Posterior cingulate gyrus (tissue), 11 donors: ENCODE measurements around the gene NEAT1.

ENCODE experiments used
- DNase-seq, 10 donors: peaks; one replicate each; pipeline versions ENCODE4 v3.0.0 to v3.0.0-alpha.2; 2020 to 2021; ENCODE audit warnings: mixed read lengths in 3 of 10
- intact Hi-C: fragments of 100-400 bp; cut with DNase I; formaldehyde crosslinking; loops from one replicate; pipeline ENCODE4 v1.15.1; 2023

NEAT1 gene

DNA sequence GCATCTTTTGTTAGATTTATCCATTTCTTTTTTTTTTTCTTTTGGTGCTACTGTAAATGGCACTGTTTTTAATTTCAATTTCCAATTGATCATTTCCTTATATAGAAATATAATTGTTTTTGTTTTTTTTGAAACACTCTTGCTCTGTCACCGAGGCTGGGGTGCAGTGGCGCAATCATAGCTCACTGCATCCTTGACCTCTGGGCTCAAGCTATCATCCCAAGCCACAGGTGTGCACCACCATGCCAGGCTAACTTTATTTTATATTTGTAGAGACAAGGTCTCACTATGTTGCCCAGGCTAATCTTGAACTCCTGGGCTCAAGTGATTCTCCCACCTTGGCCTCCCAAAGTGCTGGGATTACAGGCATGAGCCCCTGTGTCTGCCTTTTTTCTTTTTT, 19.8 kb upstream of the NEAT1 start:
- DNase-seq = no peak
- intact Hi-C loops = no loop called here

DNA sequence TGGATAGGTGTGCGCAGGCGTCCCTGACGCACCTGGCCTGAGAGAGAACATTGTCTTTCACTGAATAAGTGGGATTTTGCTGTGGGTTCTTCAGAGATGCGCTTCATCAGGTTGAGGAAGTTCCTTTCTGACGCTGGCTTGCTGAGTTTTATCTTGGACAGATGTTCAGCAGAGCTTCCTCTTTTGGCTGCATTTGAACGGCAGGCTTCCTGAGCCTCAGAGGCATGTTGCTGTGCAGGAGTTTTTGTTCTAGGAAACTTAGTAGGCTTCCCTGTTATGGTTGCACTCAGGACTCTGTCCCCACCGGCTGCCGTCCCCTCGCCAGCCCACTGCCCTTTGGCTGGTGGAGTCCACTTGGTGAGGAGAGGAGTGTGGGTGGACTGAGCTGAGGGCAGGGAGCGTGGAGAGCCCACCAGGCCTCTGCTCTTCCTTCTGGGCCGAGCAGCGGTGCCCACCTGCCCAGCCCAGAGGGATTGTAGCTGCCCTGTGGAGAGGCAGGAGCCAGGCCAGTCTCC, 18.9 kb upstream of the NEAT1 start:
- DNase-seq = no peak
- intact Hi-C loops = no loop called here

DNA sequence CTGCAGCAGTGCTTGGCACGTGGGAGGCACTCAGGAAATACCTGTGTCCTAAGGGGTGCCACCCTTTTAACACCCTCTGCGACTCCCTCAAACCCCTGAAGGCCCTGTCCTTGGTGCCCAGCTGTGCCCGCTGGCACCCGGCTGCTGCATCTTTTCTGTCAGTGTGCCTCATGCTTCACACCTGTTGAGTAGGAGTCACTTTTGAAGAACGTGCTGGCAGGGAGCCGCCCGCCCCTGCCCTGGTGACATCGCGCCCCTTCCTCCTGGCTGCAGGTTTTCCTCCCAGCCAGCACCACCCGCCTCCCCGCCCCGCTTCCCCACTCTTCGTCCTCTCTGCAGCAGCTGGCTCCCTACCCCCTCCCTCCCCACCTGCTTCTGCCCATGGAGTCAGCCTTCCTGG, 18.4 kb upstream of the NEAT1 start:
- intact Hi-C loops = no loop called here
- peak in 1 of 10 donors; percentile 65 for DNase-seq

DNA sequence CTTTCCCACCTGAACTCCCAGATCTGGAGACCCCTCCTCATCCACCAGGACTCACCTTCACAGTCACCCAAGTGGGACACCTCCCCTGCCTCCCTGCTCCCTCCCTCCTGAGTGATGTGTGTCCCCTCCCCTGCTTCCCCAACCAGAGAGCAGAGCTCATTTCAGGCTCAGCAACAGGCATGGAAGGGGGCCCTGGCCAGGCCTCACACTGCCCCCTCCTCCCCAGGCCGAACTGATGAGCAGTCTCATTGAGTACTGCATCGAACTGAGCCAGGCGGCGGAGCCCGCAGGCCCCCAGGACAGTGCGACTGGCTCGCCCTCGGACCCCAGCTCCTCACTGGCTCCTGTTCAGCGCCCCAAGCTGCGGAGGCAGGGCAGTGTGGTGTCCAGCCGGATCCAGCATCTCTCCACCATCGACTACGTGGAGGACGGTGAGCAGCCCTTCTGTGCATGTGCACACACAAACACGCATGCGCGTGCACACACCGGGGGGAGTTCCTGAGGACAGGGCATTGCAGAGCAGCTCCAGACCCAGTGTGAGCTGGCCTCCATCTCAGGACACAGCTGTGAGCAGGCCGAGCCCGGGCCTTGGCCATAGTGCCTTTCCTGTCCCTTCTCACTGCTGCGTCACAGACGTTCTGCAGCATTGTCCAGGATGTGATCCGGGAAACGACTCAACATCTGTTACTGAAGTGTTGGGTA, 17.8 kb upstream of the NEAT1 start:
- intact Hi-C loops = no loop called here
- peak in 1 of 10 donors; percentile 77 for DNase-seq

DNA sequence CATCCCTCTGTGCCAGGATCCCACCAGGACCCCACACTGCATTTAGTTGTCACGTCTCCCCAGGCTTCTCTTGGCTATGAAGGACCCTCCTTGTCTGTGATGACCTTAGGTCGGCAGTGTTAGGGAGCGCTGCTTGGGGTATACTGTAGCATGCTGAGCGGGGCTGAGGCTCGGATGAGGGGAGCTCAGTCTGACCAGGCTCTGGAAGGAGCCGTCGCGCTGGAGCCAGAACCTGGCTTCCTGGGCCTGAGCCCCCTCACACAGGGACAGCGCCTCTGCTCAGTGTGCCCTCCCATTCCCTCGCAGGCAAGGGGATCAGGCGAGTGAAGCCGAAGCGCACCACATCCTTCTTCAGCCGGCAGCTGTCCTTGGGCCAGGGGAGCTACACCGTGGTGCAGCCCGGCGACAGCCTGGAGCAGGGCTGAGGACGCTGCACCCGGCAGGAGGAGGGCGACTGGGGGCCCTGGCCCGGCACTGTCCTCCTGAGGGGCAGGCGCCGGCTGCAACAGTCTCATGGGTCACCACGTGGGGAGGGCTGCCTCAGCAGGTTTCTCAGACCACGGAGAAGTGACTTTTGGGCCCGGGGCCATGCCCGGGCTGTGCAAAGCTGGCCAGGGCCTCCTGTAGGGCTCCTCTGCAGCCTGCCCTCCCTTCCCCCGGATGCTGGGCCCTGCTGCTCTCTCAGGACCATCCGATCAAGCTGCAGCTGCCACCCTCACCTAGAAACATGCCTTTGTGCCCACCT, 11.5 kb upstream of the NEAT1 start:
- DNase-seq = peak in 5 of 10 donors; percentile 3 to 70 (median 60)
- intact Hi-C loops = loop anchor here (10.0 kb wide), 1 partner anchor 46 kb away; no protein-coding TSS in a partner anchor

GRCh38 chr11:65411681-65412070, 10.9 kb upstream of the NEAT1 start:
- intact Hi-C loops = loop anchor here (2.0 to 10.0 kb wide), 2 partner anchors 47 to 49 kb away; no protein-coding TSS in a partner anchor
- peak in 3 of 10 donors; percentile 0 to 52 (median 35) for DNase-seq

DNA sequence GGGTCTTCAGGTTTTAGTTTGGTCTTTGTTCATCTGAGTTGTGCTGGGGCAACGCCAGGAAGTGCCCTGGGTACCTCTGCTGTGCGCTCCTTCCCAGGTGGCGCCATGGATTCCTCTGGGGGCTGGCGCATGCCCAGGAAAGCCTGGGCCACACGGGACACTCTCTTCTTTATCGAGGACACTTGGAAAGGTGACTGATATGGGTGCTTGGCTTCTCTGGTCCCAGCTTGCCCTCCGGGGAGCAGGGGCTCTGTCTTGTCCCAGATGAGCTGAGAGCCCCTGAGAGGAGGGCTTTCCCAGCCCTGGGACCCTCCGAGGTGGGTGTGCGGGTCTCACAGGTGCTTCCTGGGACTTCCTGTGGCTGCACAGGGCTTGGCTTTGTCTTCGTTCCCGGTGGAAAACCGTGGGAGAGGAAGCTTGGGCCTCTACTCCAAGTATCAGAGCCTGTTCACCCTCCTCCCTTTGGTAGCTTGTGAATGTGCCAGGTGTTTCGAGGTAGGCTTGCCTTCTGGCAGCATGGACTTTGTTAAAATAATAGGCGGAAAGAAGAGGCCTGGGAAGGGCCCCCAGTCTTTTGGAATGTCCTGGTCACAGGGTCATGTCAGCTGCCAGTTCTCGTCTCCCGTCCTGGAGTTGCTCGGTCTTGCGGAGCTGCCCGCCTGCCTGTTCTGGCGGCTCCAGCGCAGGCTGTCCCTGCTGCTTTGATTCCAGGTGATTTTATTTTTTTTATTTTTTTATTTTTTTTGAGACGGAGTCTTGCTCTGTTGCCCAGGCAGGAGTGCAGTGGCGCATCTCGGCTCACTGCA, 10.1 kb upstream of the NEAT1 start:
- peak in 6 of 10 donors; percentile 4 to 72 (median 26) for DNase-seq
- intact Hi-C loops = loop anchor here (2.0 to 10.0 kb wide), 2 partner anchors 48 kb away; no protein-coding TSS in a partner anchor

GRCh38 chr11:65413077-65413664, 9.4 kb upstream of the NEAT1 start:
- peak in 6 of 10 donors; percentile 7 to 68 (median 34) for DNase-seq
- intact Hi-C loops = loop anchor here (2.0 to 10.0 kb wide), 2 partner anchors 48 kb away; no protein-coding TSS in a partner anchor

- peak in 5 of 10 donors; percentile 12 to 83 (median 25) for DNase-seq
Measured at GRCh38 chr11:65414776-65415498, 7.7 kb upstream of the NEAT1 start.

GRCh38 chr11:65415499-65416340, 6.9 kb upstream of the NEAT1 start:
- intact Hi-C loops = loop anchor here (1.0 to 10.0 kb wide), 3 partner anchors 33 to 95 kb away; partner anchors contain the start of gene SLC25A45
- DNase-seq = peak in 5 of 10 donors; percentile 6 to 82 (median 52)

More at GRCh38 chr11:65414776-65415498, 7.7 kb upstream of the NEAT1 start:
- intact Hi-C loops = loop anchor here (5.0 to 10.0 kb wide), 2 partner anchors 33 to 50 kb away; partner anchors contain the start of gene SLC25A45

DNA sequence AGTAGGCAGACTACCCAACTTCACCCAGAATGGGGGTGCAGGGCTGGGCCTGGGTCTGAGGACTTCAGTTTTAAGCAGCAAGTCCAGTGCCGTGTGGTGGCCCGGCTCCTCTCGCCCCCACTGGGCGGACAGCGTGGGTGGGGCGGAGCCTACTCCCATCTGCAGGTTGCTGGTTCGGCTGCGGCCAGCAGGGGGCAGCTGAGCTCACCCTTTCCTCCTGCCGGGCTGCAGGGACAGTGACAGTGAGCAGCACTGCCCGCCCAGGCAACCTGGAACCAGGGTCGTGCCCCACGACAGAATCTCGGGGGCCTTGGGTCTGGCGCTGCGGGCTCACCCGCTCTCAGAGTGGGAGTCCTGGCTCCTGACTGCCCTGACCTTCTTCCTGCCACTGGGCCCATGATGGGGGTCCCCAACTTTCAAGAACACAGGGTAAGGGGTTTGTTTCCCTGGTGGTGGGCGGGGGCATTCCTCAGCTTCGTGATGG, 6.2 kb upstream of the NEAT1 start:
- intact Hi-C loops = loop anchor here (1.0 to 10.0 kb wide), 3 partner anchors 34 to 94 kb away; partner anchors contain the start of gene SLC25A45
- peak; percentile 85 to 99 (median 97) for DNase-seq

- intact Hi-C loops = loop anchor here (1.0 to 10.0 kb wide), 3 partner anchors 35 to 93 kb away; partner anchors contain the start of gene SLC25A45
- peak in 6 of 10 donors; percentile 18 to 77 (median 47) for DNase-seq
Measured at GRCh38 chr11:65416841-65417701, 5.5 kb upstream of the NEAT1 start.

- DNase-seq = peak in 6 of 10 donors; percentile 19 to 84 (median 56)
- intact Hi-C loops = loop anchor here (5.0 to 10.0 kb wide), 2 partner anchors 36 to 53 kb away; partner anchors contain the start of gene SLC25A45
Measured at GRCh38 chr11:65417702-65418430, 4.7 kb upstream of the NEAT1 start.

DNA sequence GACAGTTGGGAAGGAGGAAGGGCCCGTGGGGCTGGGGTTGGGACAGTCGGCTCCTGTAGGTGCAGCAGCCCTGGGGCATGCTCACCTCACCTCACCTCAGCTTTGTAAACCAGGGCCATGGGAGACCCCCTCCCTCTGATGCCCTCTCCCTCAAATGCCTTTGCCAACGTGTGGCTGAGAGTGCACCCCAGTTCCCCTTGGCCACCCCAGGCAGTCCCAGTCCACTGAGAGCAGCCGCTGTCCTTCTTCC, 4.2 kb upstream of the NEAT1 start:
- intact Hi-C loops = loop anchor here (5.0 to 10.0 kb wide), 2 partner anchors 36 to 54 kb away; partner anchors contain the start of gene SLC25A45
- DNase-seq = peak in 1 of 10 donors; percentile 62

DNA sequence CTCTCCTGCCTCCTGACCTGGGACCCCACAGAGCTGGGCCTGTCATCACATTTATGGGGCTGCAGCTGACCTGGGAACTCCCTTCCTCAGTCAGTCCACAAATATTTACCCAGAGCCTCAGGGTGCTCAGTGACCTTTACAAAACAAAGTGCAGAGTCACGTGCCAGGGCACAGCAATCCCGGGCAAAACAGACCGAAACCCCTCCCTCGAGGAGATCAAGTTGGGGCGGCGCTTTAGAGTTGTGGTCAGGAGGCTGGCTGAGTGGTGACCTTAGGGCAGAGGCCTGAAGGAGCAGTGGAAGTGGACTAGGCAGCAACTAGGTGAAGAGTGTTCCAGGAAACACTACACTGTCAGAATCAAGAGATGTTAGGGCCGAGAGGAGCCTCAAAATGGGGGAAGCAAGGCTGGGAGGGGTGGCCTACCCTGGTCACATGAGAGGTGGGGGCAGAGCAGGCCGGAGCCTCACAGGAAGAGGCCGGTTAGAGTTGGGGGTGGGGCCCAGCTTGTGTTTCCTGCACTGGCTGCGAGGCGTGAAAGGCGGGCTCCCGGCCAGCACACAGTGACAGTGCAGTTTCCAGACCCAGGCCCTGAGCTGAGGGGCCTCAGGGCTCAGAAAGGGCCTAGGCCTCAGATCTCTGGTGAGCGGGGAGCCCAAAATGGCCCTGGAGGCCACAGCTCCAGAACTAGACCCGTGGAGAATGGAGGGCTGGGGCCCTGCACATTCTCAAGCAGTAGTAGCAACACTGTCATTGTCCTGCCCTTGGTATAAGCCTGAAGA, 3.7 kb upstream of the NEAT1 start:
- intact Hi-C loops = loop anchor here (5.0 to 10.0 kb wide), 2 partner anchors 37 to 54 kb away; partner anchors contain the start of gene SLC25A45
- peak; percentile 84 to 98 (median 90) for DNase-seq
